Ovary (tissue), 3 donors: ENCODE results near the gene MAST4.

Experiments
- POLR2A ChIP-seq: fragments of 450-650 bp; IDR thresholded peaks from one replicate; pipeline ENCODE4 v1.6.1; 2017; ENCODE audit warnings: antibody characterized with exemption, mild to moderate bottlenecking, moderate library complexity
- TF ChIP-seq, protein P1 (sequence below), 3 donors: fragments of 450-650 bp in 2 of 3; fragments of 200-600 bp in 1 of 3; IDR thresholded peaks; one replicate each; pipeline versions ENCODE4 v1.5.1 to v1.8.0; 2016 to 2022; ENCODE audit warnings: antibody characterized with exemption in 3 of 3, mild to moderate bottlenecking in 1 of 3
- donor health status: DM: no; HTN: no; CAD: no.

DNA sequence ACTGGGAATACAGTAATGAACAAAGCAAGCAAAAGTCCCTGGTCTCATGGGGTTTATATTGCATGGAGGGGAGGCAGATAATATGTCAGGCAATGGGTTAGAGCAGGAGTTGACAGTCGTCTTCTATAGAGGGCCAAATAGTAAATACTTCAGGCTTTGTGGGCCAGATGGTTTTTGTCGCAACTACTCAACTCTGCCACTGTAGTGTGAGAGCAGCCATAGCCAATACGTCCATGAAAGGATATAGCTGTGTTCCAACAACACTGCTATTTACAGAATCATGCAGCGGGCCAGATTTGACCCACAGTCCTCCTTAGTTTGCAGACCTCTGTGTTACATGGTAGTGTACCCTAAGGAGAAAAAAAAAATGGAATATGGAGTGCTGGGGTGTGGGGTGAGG lies 25.5 kb downstream of the MAST4 start:
- TF ChIP-seq POLR2A = no peak
- TF ChIP-seq, protein P1, sequence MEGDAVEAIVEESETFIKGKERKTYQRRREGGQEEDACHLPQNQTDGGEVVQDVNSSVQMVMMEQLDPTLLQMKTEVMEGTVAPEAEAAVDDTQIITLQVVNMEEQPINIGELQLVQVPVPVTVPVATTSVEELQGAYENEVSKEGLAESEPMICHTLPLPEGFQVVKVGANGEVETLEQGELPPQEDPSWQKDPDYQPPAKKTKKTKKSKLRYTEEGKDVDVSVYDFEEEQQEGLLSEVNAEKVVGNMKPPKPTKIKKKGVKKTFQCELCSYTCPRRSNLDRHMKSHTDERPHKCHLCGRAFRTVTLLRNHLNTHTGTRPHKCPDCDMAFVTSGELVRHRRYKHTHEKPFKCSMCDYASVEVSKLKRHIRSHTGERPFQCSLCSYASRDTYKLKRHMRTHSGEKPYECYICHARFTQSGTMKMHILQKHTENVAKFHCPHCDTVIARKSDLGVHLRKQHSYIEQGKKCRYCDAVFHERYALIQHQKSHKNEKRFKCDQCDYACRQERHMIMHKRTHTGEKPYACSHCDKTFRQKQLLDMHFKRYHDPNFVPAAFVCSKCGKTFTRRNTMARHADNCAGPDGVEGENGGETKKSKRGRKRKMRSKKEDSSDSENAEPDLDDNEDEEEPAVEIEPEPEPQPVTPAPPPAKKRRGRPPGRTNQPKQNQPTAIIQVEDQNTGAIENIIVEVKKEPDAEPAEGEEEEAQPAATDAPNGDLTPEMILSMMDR (IDR thresholded peaks at IDR 0.05) = no peak
